DMS79 treated with DMSO at 0.1 percent for 48 hours (cell line): Measurements from ENCODE around the gene WDR70.

Experiments
- DNase-seq: peaks from one replicate; lab custom pipeline; 2025; lab: John Stamatoyannopoulos, UW

WDR70 gene

DNA sequence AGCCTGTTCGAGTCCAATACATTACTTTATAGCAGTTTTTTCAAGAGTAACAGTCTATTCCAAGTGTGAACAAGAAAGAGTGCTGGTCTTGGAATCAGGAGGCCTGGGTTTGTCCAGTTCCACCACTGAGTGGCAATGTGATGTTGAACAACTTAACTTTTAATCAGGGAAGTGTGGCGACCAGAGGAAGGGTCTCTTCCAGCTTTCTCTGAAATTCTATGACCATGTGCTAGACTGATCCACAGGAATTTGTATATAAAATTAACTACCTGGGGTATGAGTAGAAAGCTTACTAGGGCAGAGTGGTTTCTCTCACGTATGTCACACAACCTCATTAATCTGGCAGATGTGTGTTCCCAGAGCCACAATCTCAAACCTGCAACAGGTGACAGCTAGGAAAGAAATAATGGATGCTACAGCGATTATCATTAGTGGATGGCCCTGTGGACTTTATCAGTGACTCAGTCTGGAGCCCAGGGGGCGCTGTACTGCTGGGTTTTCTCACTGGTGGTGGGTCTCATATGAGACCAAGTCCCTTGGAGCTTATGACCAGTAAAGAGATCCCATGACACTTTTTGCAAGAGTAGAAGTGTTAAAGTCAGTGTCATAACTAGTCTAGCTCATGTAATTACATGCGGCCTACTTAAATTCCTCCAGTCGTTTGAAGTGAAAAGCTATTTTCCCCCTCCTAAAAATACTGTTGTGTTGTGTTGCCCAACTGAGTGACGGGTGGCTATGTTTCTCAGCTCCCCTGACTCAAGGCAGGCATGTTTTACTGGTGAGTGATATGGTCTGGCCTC lies 344.2 kb downstream of the WDR70 start:
- DNase-seq: no peak

GRCh38 chr5:37724395-37725125 lies 345.4 kb downstream of the WDR70 start:
- no peak for DNase-seq

DNA sequence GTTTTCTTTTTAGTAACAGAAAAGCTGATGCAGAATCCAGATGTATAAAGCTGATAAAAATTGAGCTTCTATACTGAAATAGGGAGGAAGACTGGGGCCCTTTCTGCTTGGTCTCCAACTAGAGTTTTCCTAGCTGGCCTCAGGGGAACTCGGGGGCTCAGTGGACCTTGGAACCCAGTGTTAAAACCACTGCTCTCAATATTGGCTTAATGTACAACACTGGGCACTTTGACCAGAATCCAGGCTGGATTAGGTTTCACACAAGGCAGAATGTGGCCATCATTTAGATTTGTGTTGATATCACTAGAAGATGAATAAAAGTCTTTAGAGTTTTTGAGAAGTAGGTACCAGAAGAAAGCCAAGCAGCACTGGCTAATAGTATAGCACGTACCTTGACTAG lies 346.1 kb downstream of the WDR70 start:
- DNase-seq: no peak

DNA sequence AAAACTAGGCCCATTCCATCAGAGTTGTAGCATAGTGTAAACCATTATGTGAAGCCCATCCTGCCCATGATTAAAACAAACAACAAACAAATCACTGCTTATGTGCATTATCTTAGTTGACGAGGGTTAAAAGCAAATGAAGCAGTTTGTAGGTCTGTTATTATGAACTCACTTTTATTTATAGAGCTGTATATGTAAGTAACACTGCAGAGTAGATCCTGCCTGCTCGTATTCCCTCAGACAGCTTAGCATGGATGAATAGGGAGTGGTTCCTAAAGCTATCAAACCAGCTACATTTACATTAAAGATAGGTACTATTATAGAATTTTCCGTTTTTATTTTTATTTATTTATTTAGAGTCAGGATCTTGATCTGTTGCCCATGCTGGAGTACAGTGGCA lies 348.1 kb downstream of the WDR70 start:
- DNase-seq: no peak

- DNase-seq: no peak
Observed at GRCh38 chr5:37730896-37731455, 351.9 kb downstream of the WDR70 start.

DNA sequence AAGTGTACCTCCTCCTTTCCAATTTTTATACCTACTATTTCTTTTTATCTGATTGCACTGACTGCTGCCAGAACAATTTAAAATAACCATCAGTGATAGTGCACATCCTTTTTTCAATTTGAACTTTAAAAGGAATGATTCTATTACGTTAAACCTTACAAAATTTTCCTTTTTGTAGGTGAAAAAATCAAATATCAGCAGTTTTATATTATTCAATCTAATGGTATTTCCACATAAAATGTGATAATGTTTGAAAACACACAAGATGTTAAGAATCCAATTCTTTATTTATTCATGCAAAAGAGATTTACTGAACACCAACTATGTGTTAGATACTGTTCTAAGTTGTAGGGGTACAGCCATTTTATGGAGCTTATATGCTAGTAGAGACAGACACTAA lies 355.0 kb downstream of the WDR70 start:
- no peak for DNase-seq

DNA sequence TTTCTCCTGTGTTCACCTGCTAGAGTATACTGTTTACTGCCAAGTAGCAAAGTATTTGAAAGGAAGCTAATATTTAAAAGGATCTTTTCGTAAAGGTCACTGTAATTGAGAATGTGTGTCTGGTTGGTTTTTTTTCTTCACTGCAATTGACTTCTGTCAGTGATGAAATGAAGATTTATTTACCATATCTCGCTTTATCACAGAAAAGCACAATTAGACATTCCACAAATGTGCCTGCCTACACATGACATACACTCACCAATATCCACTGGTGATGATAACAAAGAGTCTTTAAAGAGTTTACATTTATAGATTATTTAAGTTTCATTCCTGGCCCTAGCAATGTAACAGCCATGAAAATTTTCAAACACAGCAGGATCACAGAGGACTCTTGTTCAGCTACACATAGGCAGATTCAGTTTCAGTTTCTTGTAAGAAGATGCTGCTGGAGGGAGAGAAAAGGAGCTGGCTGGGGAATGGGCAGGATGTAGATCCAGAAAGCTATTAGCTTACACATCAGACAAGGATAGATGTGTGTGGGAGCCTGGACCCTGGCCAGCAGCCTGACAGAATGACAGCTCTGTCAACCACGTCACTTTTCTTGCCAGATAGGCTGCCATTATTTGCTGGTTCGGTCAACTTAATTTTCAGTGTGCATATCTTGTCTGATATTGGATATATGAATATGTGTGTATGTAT lies 356.7 kb downstream of the WDR70 start:
- no peak for DNase-seq

DNA sequence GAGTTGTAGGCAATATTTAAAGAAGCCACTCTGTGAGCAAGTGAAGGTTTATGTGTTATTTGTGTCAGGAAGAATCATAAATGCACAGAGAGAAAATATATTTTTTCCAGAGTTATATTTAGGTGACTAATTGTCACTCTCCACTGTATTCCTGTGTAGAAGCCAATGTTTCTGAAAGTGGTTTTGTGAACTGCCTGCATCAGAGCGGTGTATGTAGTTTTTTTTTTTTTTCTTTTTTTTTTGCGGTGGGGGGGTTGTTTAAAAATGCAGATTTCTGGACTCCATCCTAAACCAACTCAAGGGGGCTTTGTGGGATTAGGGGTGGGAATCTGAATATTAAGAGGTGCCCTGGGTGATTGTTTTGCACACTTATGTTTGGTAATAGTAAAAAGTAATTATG lies 357.3 kb downstream of the WDR70 start:
- DNase-seq: no peak

- no peak for DNase-seq
Observed at GRCh38 chr5:37737326-37738056, 358.4 kb downstream of the WDR70 start.

- DNase-seq: peak; percentile 73
Observed at GRCh38 chr5:37738057-37738691, 359.1 kb downstream of the WDR70 start.

- no peak for DNase-seq
Observed at GRCh38 chr5:37738865-37739488, 359.9 kb downstream of the WDR70 start.

- DNase-seq: no peak
Observed at GRCh38 chr5:37739817-37740261, 360.7 kb downstream of the WDR70 start.

DNA sequence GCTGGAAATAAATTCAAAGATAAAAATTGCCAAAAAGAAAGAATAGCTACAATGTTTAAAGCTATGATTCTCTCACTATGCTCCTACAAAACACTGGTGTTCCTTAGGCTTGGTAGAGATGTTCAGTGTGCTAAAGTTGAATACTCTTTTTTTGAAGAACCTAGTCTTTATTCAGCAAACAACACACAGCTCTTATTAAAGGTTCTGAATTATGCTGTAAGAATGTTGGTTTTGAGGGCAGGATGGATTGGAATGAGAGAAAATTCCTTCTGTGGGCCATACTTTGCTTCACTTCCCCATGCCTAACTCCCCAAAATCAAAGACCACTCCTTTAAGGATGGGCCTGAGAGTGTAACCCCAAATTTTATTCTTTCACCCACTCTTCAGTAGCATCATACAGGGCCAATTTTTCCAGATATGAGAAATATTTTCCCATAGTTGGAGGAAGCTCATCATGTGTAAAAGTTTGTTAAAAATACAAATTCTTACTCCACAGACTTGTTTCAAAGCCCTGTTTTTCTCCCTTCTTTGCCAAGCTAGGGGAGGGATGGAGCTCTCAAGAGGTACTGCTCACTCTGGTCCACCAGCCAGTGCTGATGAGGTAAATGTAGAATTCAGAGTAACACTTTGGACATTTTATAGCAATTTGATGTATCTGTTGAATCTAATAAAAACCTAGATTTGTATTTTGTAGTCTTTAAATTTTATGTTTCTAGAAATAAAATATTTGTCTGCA lies 361.4 kb downstream of the WDR70 start:
- DNase-seq: no peak

DNA sequence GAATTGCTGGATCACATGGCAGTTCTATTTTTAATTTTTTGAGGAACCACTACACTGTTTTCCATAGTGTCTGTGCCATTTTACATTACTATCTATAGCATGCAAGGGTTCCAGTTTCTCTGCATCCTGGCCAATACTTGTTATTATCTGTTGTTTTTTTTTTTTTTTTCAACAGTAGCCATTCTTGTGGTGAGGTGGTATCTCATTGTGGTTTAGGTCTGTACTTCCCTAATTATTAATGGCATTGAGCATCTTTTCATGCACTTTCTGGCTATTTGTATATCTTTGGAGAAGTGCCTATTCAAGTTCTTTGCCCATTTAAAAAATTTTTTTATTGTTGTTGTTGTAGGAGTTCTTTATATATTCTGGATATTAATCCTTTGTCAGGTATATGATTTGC lies 363.0 kb downstream of the WDR70 start:
- no peak for DNase-seq

GRCh38 chr5:37751227-37751626 lies 372.1 kb downstream of the WDR70 start:
- DNase-seq: no peak

DNA sequence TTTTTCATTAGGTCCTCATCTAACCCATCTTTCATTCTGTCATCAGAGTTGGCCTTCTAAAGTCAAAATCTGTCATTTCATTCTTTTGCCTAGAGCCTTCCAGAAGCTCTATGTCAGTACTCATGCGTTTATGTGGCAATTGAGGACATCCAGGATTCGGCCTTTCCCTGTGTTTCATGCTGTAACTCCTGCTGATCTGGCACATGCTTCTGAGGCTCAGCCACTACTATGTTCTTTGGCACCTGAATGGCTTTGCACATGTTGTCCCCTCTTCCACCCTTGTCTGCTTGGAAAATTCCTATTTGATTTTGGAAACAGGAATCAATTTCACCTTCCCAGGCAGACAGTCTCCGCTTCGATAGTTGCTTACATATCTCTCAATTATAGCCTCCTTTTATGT lies 375.9 kb downstream of the WDR70 start:
- no peak for DNase-seq

- DNase-seq: no peak
Observed at GRCh38 chr5:37755581-37755980, 376.5 kb downstream of the WDR70 start.

DNA sequence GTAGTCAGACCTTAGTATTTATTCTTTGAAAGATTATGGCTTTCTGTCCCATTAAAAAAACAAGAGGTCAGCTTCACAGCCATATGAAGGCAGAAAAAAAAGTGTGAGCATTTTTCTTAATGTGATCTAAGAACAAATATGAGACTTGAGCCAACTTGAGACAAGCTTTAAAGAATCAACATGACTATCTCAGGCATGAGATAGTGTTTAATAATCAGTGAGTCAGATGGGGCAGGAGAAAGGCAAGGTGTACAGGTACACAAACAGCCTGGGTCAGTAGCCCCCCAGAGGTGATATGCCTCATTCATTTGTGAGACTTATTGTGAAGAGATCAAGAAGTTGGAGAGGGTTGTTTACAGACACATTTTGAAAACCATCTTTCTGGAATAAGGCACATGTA lies 377.1 kb downstream of the WDR70 start:
- DNase-seq: no peak

DNA sequence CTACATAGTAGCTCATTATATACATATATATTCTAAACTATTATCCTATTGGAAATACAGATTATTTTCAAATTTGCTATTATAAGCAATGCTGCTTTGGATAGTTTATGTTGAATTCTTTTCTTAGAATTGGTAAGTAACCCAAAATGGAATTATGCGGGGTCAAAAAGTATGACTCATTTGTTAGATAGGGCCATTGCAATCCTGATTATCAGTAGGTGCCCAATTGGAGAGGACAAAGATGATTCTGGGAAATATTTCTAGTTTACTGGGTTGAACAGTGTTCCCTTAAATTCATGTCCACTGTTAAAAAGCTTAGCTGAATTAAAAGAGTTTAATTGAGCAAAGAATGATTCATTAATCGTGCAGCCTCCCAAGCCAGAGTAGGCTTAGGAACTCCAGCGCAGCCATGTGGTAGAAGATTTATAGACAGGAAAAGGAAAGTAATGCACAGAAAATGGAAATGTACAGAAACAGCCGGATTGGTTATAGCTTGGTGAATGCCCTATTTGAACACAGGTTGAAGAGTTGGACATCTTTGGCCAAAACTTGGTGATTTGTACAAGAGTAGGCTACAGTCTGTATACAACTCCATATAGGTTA lies 379.0 kb downstream of the WDR70 start:
- no peak for DNase-seq

DNA sequence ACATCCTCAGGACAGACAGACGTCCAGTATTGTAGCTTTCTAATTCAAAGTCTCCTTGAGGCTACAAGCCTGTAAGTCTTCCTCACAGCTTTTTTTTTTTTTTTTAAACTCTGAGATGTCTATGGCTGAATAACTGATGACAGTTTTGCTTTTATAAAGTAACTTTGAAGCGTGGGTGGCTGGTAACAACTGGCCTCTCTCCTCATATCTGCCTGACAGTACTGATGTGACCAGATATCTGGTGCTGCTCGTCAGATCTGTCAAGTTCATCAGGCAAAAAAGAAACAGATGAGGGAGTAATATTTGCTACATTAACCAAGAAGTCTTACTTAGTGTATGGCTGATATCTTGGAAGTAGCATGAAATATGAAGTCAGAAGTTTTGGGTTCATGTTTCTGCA lies 388.1 kb downstream of the WDR70 start:
- DNase-seq: no peak
